RWPE1 (cell line): ENCODE data around the gene QKI.

Experiments used
- CTCF ChIA-PET: fragments of 350-600 bp; sonication (Branson Sonifier 250); formaldehyde crosslinking; extraction: SDS; loops from one replicate; lab custom pipeline; 2021; lab: Yijun Ruan, JAX
- POLR2A ChIA-PET: fragments of 400-600 bp; formaldehyde crosslinking; extraction: SDS; loops from one replicate; lab custom pipeline; 2020; ENCODE audit warnings: antibody characterized with exemption; ENCODE audit not compliant: low non-redundant PET; lab: Yijun Ruan, JAX
- DNase-seq: peaks from one replicate; pipeline ENCODE4 v3.0.0; 2012; ENCODE audit warnings: low spot score
- H3K27ac ChIP-seq: fragments of 450-650 bp; 2 replicates; pipeline ENCODE4 v1.5.1; 2017
- CTCF ChIP-seq: fragments of 450-650 bp; conservative IDR thresholded peaks from 2 replicates; pipeline ENCODE4 v1.5.1; 2017; ENCODE audit warnings: low read depth, mild to moderate bottlenecking

The QKI gene

GRCh38 chr6:163420289-163420614 is 5.7 kb downstream of the QKI start:
- ChIA-PET CTCF (interaction anchor here (0.6 to 1.8 kb wide), 3 partner anchors 11 to 1507 kb away, joined by 3 to 4 read pairs (median 3); no protein-coding TSS in a partner anchor), POLR2A (no interaction called here)
- no peak for TF ChIP-seq CTCF
- no peak for DNase-seq
- H3K27ac ChIP-seq, result no peak overlapping the region

DNA sequence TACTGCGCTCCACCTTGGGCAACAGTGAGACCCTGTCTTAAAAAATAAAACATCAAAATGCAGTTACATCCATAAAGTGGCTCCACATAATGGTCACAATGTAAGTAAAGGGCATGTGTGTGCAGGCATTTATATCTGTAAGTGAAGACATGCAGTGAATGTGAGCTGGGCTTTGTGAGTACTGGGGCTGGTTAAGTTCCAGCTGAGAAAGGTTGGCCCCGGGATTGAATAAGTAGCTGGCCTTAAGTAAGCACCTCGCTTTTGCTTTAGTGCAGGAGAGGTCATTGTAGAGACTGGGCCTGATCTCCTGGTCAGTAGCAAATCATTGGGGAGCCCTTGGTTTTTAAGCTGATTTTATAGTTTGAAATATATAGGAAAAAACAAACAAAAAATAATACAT is 8.0 kb downstream of the QKI start:
- CTCF ChIA-PET, result interaction anchor here (0.6 kb wide), 1 partner anchor 16 kb away, joined by 3 read pairs; no protein-coding TSS in a partner anchor
- no peak overlapping the region for H3K27ac ChIP-seq
- TF ChIP-seq CTCF, result no peak
- POLR2A ChIA-PET, result no interaction called here
- DNase-seq, result no peak

DNA sequence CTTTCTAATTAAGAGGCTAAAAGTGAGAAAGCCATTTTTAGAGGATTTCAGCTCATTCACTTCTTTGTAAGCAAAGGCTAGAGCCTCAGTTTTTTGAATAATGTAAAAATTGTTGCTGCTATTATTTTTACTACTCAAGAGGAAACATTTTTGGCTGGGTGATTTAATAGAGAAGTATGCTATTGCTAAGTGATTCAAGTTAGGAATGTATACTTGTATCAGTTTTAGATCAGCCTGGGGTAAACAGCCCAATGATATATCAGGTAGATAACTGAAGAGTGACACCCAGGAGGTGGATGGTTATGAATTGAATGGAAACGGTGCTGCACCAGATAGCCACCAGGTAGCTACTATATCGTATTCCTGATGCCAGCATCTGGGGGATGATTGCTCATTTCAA is 9.2 kb downstream of the QKI start:
- DNase-seq, result no peak
- CTCF ChIA-PET, result no interaction called here
- TF ChIP-seq CTCF, result no peak
- POLR2A ChIA-PET, result no interaction called here
- H3K27ac ChIP-seq, result no peak overlapping the region

DNA sequence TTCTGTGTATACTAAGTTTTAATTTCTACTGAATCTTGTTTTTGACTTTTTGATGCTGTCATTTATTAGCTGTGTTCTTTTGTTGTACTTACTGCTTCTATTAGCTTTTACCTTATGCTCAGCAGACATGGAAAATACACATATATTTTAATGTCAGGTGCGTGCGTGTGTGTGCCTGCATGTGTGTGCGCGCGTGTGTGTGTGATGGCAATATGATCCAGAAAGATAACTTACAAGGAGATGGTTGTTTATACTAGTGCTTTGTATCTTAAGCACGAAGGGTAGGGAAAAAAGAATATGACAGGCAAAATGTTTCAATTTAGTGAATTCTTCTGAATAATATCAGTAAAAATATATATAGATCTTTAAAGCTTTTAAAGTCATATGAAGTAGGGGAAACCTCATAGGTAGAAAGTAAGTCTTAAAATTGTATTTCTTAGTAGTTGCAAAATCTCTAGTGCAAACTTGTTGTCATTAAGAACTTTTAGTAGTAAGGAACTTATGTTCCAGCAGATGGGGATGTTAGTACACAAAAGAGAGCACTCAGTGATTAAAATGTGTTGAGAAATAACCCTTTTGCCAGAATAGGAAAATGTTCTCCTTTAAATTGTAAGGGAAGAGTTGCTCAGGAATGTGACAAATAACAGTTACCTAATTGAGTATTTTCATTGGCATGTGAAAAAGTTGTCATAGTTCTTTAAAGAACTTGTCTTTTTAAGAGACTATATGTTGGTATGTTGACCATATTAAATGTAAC is 13.2 kb downstream of the QKI start:
- POLR2A ChIA-PET, result interaction anchor here (0.5 kb wide), 1 partner anchor 525 kb away, joined by 3 read pairs; no protein-coding TSS in a partner anchor
- DNase-seq, result peak; percentile 28

GRCh38 chr6:163428373-163428772 is 13.9 kb downstream of the QKI start:
- no peak for DNase-seq
- ChIA-PET POLR2A (interaction anchor here (0.5 kb wide), 1 partner anchor 525 kb away, joined by 3 read pairs; no protein-coding TSS in a partner anchor), CTCF (interaction anchor here (0.6 kb wide), 1 partner anchor 687 kb away, joined by 3 read pairs; no protein-coding TSS in a partner anchor)
- TF ChIP-seq CTCF, result no peak
- no peak overlapping the region for H3K27ac ChIP-seq

More for the DNA sequence above, 13.2 kb downstream of the QKI start:
- no peak overlapping the region for H3K27ac ChIP-seq
- peak; percentile 21; the same call in 1 of the 2 replicates for TF ChIP-seq CTCF
- CTCF ChIA-PET, result interaction anchor here (0.6 to 1.3 kb wide), 5 partner anchors 14 to 1499 kb away, joined by 3 to 7 read pairs (median 3); no protein-coding TSS in a partner anchor

- H3K27ac ChIP-seq, result no peak overlapping the region
- no peak for DNase-seq
- POLR2A ChIA-PET, result no interaction called here
- TF ChIP-seq CTCF, result no peak
- CTCF ChIA-PET, result interaction anchor here (0.5 to 0.6 kb wide), 3 partner anchors 12 to 759 kb away, joined by 4 read pairs; no protein-coding TSS in a partner anchor
These were observed 15.4 kb downstream of the QKI start for GRCh38 chr6:163429858-163430448.
